ENCODE results near the gene DNMBP. TPM values are rescaled to one million over a fixed set of nuclear protein-coding genes. Genes with fewer than 3 reads are reported as not detected.
"Not testable (repeated sequence)": the region's sequence is repeated elsewhere in the genome, so short reads cannot be mapped to it uniquely, and the experiment has no call there.

The DNMBP gene
- total RNA-seq, 1 experiment from 2014 or later = 39.3 TPM

- ChIA-PET POLR2A (interaction anchor here (0.6 to 0.7 kb wide), 2 partner anchors 30 to 49 kb away, joined by 4 to 5 read pairs; no protein-coding TSS in a partner anchor), CTCF (no interaction called here)
- Histone ChIP-seq H3K27ac (ENCODE audit: low read length) (no peak overlapping the region), H3K27me3 (ENCODE audit: control insufficient read depth, insufficient read depth, low read length) (no peaks in the 10 kb centered on the region), H3K36me3 (ENCODE audit: control insufficient read depth, insufficient read depth, low read length) (peaks cover 3% of the 10 kb centered on the region; the same call in 1 of the 2 replicates), H3K9me3 (ENCODE audit: control insufficient read depth, insufficient read depth, low read depth, low read length) (no peaks in the 10 kb centered on the region), H3K4me1 (ENCODE audit: control insufficient read depth, insufficient read depth, low read length) (peaks cover 4% of the 10 kb centered on the region), H3K4me3 (ENCODE audit: low read depth in 2 of 2, low read length in 2 of 2) (no peak overlapping the region)
- BruUV-seq (replicated peaks) = no TSS peak
- DNase-seq (ENCODE audit: low read depth, low spot score) = no peak
- TF ChIP-seq POLR2AphosphoS5 (IDR thresholded peaks at IDR 0.05; ENCODE audit: low read depth, low read length) (no peak), REST (IDR thresholded peaks at IDR 0.05; ENCODE audit: insufficient read depth in 1 of 2, low read depth in 2 of 2, low read length in 1 of 2) (no peak), TCF7L2 (IDR thresholded peaks at IDR 0.05; ENCODE audit: low read depth, low read length) (no peak), CTCF (IDR thresholded peaks at IDR 0.05) (no peak)
- in situ Hi-C loops (cut with HindIII; ENCODE audit: low pct_unique_long_range_greater_than_20kb, low sequenced_read_pairs) = no loop called here
- intact Hi-C loops (cut with micrococcal nuclease; ENCODE audit: unreplicated experiment) = no loop called here
- no peak for ATAC-seq
These were observed 4.5 kb upstream of the DNMBP start for GRCh38 chr10:100014071-100014762.

GRCh38 chr10:100013621-100014020 is 3.9 kb upstream of the DNMBP start:
- CTCF ChIA-PET = no interaction called here
- Histone ChIP-seq H3K27ac (ENCODE audit: low read length) (no peak overlapping the region), H3K9me3 (ENCODE audit: control insufficient read depth, insufficient read depth, low read depth, low read length) (no peaks in the 10 kb centered on the region), H3K4me1 (ENCODE audit: control insufficient read depth, insufficient read depth, low read length) (peaks cover 3% of the 10 kb centered on the region; the same call in 1 of the 2 replicates), H3K27me3 (ENCODE audit: control insufficient read depth, insufficient read depth, low read length) (no peaks in the 10 kb centered on the region), H3K36me3 (ENCODE audit: control insufficient read depth, insufficient read depth, low read length) (peaks cover 6% of the 10 kb centered on the region; the same call in 1 of the 2 replicates), H3K4me3 (ENCODE audit: low read depth in 2 of 2, low read length in 2 of 2) (no peak overlapping the region)
- DNase-seq (ENCODE audit: low read depth, low spot score) (no peak), ATAC-seq (no peak)
- in situ Hi-C loops (cut with HindIII; ENCODE audit: low pct_unique_long_range_greater_than_20kb, low sequenced_read_pairs) = no loop called here
- no TSS peak for BruUV-seq (replicated peaks)
- no peak for TF ChIP-seq REST (IDR thresholded peaks at IDR 0.05; ENCODE audit: insufficient read depth in 1 of 2, low read depth in 2 of 2, low read length in 1 of 2)
- POLR2A ChIA-PET = no interaction called here
- intact Hi-C loops (cut with micrococcal nuclease; ENCODE audit: unreplicated experiment) = no loop called here

- in situ Hi-C loops (cut with HindIII; ENCODE audit: low pct_unique_long_range_greater_than_20kb, low sequenced_read_pairs); CTCF ChIA-PET; H3K9me3 ChIP-seq (ENCODE audit: control insufficient read depth, insufficient read depth, low read depth, low read length); ATAC-seq; H3K27me3 ChIP-seq (ENCODE audit: control insufficient read depth, insufficient read depth, low read length); BruUV-seq (replicated peaks); H3K27ac ChIP-seq (ENCODE audit: low read length); H3K4me3 ChIP-seq (ENCODE audit: low read depth in 2 of 2, low read length in 2 of 2); DNase-seq (ENCODE audit: low read depth, low spot score): not testable (repeated sequence)
- intact Hi-C loops (cut with micrococcal nuclease; ENCODE audit: unreplicated experiment) = loop anchor here (2.0 kb wide), 2 partner anchors 33 to 71 kb away; no protein-coding TSS in a partner anchor
- H3K36me3 ChIP-seq (ENCODE audit: control insufficient read depth, insufficient read depth, low read length) = peaks cover 11% of the 10 kb centered on the region; the same call in 1 of the 2 replicates
- POLR2A ChIA-PET = interaction anchor here (0.7 kb wide), 2 partner anchors 15 to 112 kb away, joined by 3 to 4 read pairs; no protein-coding TSS in a partner anchor
- H3K4me1 ChIP-seq (ENCODE audit: control insufficient read depth, insufficient read depth, low read length) = peaks cover 11% of the 10 kb centered on the region
These were observed 2.2 kb upstream of the DNMBP start for GRCh38 chr10:100011906-100012305.

All from Panc1 (cell line).